Hepatocyte (in vitro differentiated cells): ENCODE data around the gene LDAH.

Experiments
- EZH2 ChIP-seq: fragments of 200-600 bp; sonication (generic); IDR thresholded peaks from 2 replicates; pipeline ENCODE4 v1.6.1; 2016; ENCODE audit warnings: antibody characterized with exemption, mild to moderate bottlenecking, borderline replicate concordance
- EZH2phosphoT487 ChIP-seq: fragments of 200-600 bp; sonication (generic); IDR thresholded peaks from one replicate; pipeline ENCODE4 v1.6.1; 2018; ENCODE audit warnings: antibody characterized with exemption, mild to moderate bottlenecking, low read depth, moderate library complexity; ENCODE audit not compliant: unreplicated experiment, severe bottlenecking
- TF ChIP-seq, protein P1 (sequence below): fragments of 200-600 bp; sonication (generic); IDR thresholded peaks from 2 replicates; pipeline ENCODE4 v1.5.1; 2016; ENCODE audit warnings: antibody characterized with exemption, mild to moderate bottlenecking; ENCODE audit not compliant: poor library complexity

GRCh38 chr2:20766798-20767644 is 55.9 kb downstream of the LDAH start:
- TF ChIP-seq, protein P1, sequence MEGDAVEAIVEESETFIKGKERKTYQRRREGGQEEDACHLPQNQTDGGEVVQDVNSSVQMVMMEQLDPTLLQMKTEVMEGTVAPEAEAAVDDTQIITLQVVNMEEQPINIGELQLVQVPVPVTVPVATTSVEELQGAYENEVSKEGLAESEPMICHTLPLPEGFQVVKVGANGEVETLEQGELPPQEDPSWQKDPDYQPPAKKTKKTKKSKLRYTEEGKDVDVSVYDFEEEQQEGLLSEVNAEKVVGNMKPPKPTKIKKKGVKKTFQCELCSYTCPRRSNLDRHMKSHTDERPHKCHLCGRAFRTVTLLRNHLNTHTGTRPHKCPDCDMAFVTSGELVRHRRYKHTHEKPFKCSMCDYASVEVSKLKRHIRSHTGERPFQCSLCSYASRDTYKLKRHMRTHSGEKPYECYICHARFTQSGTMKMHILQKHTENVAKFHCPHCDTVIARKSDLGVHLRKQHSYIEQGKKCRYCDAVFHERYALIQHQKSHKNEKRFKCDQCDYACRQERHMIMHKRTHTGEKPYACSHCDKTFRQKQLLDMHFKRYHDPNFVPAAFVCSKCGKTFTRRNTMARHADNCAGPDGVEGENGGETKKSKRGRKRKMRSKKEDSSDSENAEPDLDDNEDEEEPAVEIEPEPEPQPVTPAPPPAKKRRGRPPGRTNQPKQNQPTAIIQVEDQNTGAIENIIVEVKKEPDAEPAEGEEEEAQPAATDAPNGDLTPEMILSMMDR = no peak
- TF ChIP-seq EZH2phosphoT487 = no peak
- no peak for TF ChIP-seq EZH2
